ACC112 (cell line): ENCODE measurements around the gene SAMD4A.

Experiments used
- H2AFZ ChIP-seq: fragments of 200-600 bp; sonication (generic); one replicate; pipeline ENCODE4 v1.6.0; 2017; ENCODE audit warnings: antibody characterized with exemption, low read length; ENCODE audit not compliant: unreplicated experiment
- H3K27ac ChIP-seq: fragments of 200-600 bp; sonication (generic); 2 replicates; pipeline ENCODE4 v1.5.1; 2014; ENCODE audit warnings: low read depth, mild to moderate bottlenecking, antibody characterized with exemption, low read length, moderate library complexity
- H3K27me3 ChIP-seq: fragments of 200-600 bp; sonication (generic); 2 replicates; pipeline ENCODE4 v1.6.1; 2014; ENCODE audit warnings: mild to moderate bottlenecking, antibody characterized with exemption, low read length, moderate library complexity, mixed read lengths; ENCODE audit not compliant: insufficient read depth
- H3K36me3 ChIP-seq: fragments of 200-600 bp; sonication (generic); 2 replicates; pipeline ENCODE4 v1.6.1; 2016; ENCODE audit warnings: mild to moderate bottlenecking, antibody characterized with exemption, low read length, moderate library complexity, mixed read lengths; ENCODE audit not compliant: insufficient read depth
- H3K4me1 ChIP-seq: fragments of 200-600 bp; sonication (generic); one replicate; pipeline ENCODE4 v1.6.1; 2016; ENCODE audit warnings: low read length, mixed read lengths; ENCODE audit not compliant: insufficient read depth, unreplicated experiment, control insufficient read depth
- H3K4me3 ChIP-seq: fragments of 200-600 bp; sonication (generic); 2 replicates; pipeline ENCODE4 v1.5.1; 2014; ENCODE audit warnings: mild to moderate bottlenecking, low read depth, low read length
- H3K79me2 ChIP-seq: fragments of 200-600 bp; sonication (generic); one replicate; pipeline ENCODE4 v1.6.0; 2016; ENCODE audit warnings: low read length; ENCODE audit not compliant: control insufficient read depth, unreplicated experiment, insufficient read depth

The SAMD4A gene

DNA sequence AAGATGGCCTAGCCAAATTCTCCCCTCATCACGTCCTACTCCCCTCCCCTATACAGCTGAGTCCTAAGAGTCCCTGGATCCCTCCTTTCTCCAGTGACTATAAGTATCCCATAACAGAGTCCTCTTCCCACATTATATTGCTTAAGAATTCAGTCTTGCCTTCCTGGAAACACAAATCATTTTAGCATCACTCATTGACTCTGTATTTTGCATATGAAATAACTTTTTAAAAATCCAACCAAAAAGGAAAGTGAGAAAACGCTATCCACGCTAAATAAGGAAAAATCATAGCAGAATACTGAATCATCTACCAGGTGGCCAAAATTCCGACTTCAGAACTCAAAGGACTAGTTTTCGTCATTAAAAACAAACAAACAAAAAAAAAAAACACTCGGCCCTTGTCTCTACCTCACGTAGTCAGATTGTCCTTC is 205.5 kb downstream of the SAMD4A start:
- Histone ChIP-seq H3K4me3 (peak overlapping the region; percentile 35), H3K4me1 (peaks cover 43% of the 10 kb centered on the region), H3K79me2 (peaks cover 3% of the 10 kb centered on the region), H3K36me3 (no peaks in the 10 kb centered on the region), H3K27ac (peak overlapping the region; percentile 97), H2AFZ (peak overlapping the region; percentile 11), H3K27me3 (no peaks in the 10 kb centered on the region)

DNA sequence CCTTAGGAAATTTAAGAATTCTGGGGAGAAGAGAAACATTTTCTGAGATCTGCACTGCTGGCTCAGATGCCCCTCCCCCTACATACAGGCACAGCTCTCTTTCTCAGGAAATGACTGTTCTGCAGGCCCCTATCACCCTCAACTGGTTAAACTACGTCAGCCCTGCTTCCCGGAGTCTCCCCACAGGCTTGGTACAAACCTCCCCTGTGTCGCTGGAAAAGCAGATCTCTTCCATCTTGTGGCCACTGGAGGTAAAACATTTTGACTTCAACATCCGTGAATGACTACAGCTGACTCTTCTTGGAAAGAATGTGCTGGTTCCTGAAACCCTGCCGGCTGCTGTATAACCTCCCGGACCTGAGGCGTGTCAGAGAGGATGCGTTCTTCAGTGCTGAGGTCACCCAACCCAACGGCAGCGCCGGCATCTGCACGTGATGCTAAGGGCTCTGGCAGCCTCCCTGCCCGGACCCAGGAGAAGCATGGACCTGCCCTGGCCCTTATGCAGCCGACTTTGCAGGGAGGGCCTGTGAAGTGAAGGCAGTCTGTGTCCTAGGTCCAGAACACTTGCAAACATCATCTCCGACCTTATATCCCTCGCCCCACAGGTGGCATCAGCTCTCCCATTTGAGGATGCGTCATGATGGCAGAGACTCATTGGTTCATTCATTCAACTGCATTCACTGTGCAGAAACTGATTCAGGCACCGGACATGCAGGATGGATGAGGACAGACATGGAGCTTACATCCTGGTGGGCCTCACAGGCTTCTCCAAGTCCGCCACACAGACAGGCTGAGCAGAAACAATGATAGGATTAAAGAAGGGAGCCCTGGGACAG is 206.5 kb downstream of the SAMD4A start:
- H3K4me3 ChIP-seq: peak overlapping the region; percentile 35
- peaks cover 3% of the 10 kb centered on the region for H3K79me2 ChIP-seq
- H3K36me3 ChIP-seq: no peaks in the 10 kb centered on the region
- H3K27ac ChIP-seq: peak overlapping the region; percentile 97
- H2AFZ ChIP-seq: peak overlapping the region; percentile 11
- peaks cover 43% of the 10 kb centered on the region for H3K4me1 ChIP-seq
- H3K27me3 ChIP-seq: no peaks in the 10 kb centered on the region

DNA sequence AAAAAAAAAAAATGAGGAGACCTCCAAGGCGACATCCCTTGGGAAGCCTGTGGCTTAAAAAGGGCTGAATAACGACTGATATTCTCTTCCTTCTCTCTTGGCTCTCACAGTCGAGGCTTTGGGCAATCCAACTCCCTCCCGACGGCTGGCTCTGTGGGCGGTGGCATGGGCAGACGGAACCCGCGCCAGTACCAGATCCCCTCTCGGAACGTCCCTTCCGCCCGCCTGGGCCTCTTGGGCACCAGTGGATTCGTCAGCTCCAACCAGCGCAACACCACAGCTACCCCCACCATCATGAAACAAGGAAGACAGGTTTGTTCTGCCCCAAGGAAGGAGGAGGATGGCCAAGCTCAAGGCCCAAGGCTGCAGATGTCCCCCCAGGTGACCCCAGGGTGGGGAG is 207.9 kb downstream of the SAMD4A start:
- Histone ChIP-seq H3K4me1 (peaks cover 43% of the 10 kb centered on the region), H3K27me3 (no peaks in the 10 kb centered on the region), H3K79me2 (peaks cover 3% of the 10 kb centered on the region), H3K4me3 (no peak overlapping the region), H2AFZ (no peak overlapping the region), H3K27ac (no peak overlapping the region), H3K36me3 (peaks cover 5% of the 10 kb centered on the region; the same call in 1 of the 2 replicates)

DNA sequence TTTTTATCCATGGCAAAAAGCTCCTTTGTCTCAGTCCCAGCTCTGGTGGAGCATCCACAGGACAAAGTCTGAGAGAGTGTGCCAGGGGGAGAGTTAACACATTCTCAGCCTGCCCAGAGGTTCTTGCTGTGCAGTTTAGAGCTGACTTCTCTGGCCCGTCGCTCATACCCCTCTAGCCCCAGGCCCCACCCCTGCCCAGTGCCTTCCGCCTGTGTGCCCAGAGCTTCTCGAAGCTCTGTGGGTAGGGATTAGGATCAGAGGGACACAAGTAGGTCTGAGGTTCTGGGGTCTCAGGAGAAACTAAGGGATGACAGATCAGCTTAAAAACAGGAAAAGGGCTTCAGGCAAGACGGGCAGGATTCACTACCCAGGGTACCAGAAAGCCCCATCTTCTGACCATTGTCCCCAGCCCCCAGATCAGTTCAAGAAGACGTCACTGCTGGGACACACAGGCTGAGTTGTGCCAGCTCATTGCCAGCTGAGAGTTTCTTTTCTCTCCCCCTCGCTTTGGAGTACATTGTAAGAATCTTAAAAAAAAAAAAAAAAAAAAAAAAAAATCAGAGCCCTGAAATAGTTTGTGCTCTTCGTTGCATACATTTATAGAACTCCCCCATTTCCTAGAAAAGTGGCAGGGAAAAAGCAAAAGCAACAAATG is 208.7 kb downstream of the SAMD4A start:
- Histone ChIP-seq H3K4me1 (peaks cover 43% of the 10 kb centered on the region), H3K27me3 (no peaks in the 10 kb centered on the region), H3K27ac (peak overlapping the region; percentile 55), H3K36me3 (peaks cover 5% of the 10 kb centered on the region; the same call in 1 of the 2 replicates), H2AFZ (no peak overlapping the region), H3K4me3 (no peak overlapping the region), H3K79me2 (peaks cover 3% of the 10 kb centered on the region)

DNA sequence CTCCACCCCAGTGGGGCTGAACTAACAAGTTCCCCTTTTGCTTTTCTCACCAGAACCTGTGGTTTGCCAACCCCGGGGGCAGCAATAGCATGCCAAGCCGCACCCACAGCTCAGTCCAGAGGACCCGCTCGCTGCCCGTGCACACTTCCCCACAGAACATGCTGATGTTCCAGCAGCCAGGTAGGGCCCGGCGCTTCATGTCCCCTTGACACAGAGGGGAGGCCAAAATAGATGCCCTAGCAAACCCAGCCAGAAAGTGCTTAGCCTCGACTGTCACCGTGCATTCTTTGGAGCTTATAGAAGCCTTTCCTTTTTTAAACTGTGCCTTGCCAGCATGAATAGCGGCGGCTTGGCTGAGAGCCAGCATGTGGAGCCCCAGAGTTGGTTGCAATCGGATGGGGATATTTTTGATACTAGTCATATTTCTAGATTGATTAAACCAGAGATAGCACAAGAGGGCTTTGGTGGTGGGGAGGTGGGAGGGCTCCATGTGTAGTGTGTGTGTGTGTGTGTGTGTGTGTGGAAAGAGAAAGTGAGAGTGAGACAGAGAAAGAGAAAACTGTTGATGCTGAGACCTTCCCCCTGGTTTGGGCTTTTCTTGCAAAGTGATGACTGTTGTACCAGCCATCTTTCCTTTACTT is 209.6 kb downstream of the SAMD4A start:
- Histone ChIP-seq H3K27me3 (no peaks in the 10 kb centered on the region), H3K4me1 (peaks cover 41% of the 10 kb centered on the region), H3K4me3 (peak overlapping the region; percentile 42), H3K79me2 (peaks cover 3% of the 10 kb centered on the region), H3K36me3 (peaks cover 5% of the 10 kb centered on the region; the same call in 1 of the 2 replicates), H3K27ac (peak overlapping the region; percentile 55), H2AFZ (no peak overlapping the region)

DNA sequence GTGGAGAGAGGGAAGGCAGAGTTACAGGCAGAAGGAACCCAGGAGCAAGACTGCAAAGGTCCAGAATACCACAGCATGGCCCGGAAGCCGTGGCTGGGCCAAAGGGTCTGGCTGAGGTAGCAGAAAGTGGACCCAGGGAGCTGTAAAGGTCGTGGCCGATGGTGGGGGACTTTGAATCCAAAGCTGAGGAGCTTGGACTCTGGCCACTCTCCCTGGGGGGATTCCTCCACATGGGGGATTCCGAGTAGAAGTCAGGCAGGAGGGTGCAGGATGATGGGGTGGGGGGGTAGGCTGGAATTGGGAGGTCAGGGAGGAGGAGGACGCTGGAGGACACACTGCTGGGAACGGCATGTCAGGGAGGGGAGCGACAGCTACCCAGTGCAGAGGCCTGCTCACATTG is 210.5 kb downstream of the SAMD4A start:
- no peaks in the 10 kb centered on the region for H3K27me3 ChIP-seq
- peaks cover 3% of the 10 kb centered on the region for H3K79me2 ChIP-seq
- H2AFZ ChIP-seq: no peak overlapping the region
- no peak overlapping the region for H3K27ac ChIP-seq
- H3K4me1 ChIP-seq: peaks cover 32% of the 10 kb centered on the region
- no peak overlapping the region for H3K4me3 ChIP-seq
- H3K36me3 ChIP-seq: peaks cover 11% of the 10 kb centered on the region; the same call in 1 of the 2 replicates

DNA sequence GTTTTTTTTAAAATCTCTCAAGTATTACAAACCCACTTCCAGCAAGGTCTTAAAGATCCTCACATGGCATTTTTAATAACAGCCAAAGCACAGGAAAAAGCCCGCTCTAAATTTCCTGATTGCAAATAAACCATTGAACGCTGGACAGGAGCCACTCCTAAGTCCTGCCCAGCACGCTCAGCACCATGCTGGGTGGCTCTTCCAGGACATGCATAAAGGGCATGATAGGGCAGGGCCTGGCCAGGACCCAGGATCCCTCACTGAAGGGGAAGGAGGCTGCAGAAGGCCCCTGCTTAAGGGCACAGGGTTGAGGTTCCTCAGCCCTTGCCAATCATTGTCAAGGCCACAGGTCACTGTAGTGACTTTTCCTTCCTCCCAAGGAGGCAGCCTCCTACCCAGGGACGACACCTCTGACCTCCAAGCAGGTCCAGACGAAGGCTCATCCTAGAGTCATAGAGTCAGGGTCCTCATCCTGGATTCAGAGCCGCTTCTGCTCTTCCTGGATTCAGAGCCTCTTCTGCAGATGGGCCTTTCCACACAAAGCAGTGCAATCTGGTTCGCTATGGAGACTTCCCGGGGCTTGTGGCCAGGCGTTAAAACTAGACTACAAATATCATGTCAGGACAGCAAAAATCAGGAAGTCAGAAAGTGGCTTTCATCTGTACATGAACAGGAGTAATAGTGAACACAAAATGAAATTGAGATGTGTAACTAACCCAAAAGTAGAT is 211.9 kb downstream of the SAMD4A start:
- peaks cover 22% of the 10 kb centered on the region for H3K4me1 ChIP-seq
- peaks cover 14% of the 10 kb centered on the region; the same call in 1 of the 2 replicates for H3K36me3 ChIP-seq
- no peak overlapping the region for H2AFZ ChIP-seq
- H3K4me3 ChIP-seq: no peak overlapping the region
- H3K27ac ChIP-seq: no peak overlapping the region
- no peaks in the 10 kb centered on the region for H3K27me3 ChIP-seq
- peaks cover 3% of the 10 kb centered on the region for H3K79me2 ChIP-seq

DNA sequence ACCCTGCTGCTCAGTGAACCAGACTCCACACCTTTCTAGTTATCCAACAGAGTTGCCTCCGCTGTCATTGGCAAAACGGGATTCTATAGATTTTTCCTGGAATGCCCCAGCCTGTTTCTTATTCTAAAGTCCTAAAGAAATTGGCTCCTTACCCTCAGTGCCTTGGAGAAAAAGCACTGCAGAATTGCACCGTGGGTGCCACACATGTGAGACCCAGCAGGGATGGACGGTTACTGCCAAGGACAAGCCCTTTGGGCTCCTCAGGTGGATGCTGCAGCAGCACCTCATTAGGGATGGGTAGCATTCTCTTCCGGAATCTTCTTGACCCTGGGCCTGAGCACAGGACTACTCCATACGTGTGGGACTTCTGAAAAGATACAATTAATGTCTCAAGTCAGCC is 214.2 kb downstream of the SAMD4A start:
- Histone ChIP-seq H3K36me3 (peaks cover 14% of the 10 kb centered on the region; the same call in 1 of the 2 replicates), H2AFZ (no peak overlapping the region), H3K27me3 (no peaks in the 10 kb centered on the region), H3K4me3 (no peak overlapping the region), H3K79me2 (no peaks in the 10 kb centered on the region), H3K4me1 (peaks cover 11% of the 10 kb centered on the region), H3K27ac (no peak overlapping the region)

DNA sequence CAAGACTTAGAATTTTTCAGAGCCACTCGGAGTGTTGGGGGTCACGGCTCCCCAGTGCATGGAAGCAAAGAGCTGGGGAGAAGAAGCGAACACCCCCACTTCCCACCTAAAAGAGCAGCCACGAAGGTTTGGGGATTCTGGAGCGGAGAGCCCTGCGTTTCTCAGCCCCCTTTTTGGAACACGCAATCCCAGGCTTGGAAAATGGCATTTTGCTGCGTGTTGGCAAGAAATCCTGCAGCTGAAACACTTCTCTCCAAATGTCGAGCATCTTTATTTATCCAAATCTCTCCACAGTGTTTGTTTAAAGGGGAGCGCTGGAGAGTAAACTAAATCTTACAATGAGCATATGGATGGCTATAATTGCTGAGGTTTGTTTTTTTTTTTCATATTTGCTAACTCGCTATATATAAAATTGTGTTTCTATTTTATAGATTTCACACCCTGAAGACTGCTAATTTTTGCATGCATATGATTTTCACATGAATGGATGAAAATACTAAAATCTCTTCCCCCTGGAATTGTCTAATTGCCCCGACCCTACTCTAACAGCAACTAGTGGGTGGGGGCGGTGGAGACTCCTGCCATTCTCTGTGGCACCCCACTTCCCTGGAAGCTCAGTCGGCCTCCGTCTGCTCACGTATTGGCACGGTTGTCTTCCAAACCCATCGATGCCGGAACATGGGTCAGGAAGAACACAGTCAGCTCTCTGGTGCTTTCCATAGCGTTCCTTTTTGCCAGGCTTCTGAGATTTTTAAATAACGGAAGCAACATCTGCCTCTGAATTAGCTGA is 215.2 kb downstream of the SAMD4A start:
- Histone ChIP-seq H3K36me3 (peaks cover 14% of the 10 kb centered on the region; the same call in 1 of the 2 replicates), H3K4me3 (no peak overlapping the region), H3K4me1 (peaks cover 1% of the 10 kb centered on the region), H3K27ac (no peak overlapping the region), H2AFZ (no peak overlapping the region), H3K27me3 (no peaks in the 10 kb centered on the region), H3K79me2 (no peaks in the 10 kb centered on the region)
